GM19023 (cell line): Measurements from ENCODE around the gene OPCML.

Experiments used
- ATAC-seq: cut with Tn5 transposase; IDR thresholded peaks from one replicate; pipeline ENCODE4 v1.9.1; 2021; ENCODE audit warnings: mild to moderate bottlenecking, moderate library complexity; ENCODE audit not compliant: unreplicated experiment

OPCML gene

DNA sequence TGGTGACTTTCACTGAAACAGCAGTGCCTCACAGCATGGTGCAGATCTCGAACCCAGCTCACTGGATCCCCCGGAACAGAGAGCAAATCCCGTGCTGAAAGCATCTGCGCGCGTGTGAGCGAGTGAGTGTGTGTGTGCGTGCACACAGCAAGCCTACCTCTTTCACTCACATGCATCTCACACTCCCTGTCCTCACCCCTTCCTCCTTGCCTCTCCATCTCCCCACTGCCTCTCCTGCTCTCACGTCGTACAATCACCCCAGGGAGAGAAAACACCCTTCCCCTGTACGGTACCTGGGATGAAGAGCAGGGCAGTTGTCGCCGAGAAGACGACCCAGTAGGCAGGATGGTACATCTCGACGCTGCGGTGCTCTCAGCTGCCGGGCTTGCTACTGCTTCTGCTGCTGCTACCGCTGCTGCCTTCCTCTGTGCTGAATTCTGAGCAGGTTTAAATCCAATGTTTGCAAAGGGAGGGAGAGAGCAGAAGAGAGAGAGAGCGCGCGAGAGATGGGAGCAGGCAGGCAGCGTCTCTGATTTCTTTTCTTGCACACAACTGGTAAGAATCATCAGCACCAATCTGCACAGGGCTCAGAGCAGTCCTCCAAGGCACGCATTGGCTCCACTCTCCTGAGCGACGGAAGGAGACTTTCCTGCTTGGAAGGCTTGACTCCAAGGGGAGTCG lies at the start of gene OPCML:
TSS of gene OPCML (minus strand) at position 531 of the 681 bp plus-strand sequence.
- no peak for ATAC-seq

DNA sequence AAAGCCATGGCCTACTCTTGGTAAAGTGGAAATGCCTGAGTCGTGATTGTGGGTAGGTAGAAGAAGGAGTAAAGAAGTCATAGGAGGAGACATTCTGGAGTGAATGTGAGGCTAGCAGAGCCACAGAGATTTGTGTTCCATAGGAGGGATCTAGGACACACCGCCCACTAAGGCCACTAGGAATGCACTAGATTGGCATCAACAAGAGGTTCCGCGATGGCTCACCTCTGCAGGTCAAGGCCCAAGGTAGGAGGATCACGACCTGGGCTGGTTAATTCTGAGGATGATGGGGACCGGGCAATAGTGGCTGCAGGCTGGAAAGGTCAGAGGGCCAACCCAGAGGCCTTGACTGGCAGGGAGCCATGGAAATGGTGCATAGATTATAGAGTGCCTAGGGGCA lies 48.8 kb upstream of the OPCML start:
- no peak for ATAC-seq

DNA sequence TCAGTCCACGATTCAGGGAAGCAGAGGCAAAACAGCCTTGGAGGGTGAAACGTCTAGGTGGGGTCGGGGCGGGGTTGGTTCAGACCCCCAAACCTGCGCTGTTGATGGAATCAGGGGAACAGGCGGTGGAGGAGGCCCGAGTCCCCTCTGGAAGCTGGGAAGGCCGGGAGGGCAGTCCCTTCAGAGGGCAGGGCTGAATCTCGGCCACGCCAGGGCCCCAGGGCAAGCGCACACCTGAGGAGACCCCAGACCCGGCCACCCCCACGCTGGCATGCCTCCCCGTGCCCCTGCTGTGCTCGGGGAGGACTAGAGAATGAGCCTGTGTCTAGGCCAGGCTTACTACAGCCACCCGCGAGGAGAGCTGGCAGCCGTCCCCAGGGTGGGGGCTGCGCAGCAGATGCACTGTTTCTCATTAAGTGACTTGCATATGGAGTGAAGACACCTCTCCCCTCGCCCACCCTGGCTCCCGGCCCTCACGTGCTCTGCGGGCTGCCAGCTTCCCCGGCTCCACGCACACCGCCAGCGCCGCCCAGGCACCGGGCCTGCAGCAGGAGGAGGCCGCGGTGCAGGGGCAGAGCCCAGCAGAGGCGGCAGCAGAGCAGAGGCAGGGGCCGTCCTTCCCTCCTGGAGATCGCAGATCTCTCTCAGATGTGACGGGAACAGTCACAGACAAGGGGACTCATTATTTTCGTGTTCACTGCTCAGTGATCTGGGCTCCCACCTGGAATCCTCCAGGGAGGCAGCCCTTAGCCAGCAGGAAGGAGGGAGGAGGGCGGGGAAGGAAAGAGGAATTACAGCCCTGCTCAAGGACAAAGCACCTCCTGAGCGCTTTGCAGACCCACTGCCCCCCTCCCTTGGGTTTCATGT lies 47.1 kb upstream of the OPCML start:
- no peak for ATAC-seq

DNA sequence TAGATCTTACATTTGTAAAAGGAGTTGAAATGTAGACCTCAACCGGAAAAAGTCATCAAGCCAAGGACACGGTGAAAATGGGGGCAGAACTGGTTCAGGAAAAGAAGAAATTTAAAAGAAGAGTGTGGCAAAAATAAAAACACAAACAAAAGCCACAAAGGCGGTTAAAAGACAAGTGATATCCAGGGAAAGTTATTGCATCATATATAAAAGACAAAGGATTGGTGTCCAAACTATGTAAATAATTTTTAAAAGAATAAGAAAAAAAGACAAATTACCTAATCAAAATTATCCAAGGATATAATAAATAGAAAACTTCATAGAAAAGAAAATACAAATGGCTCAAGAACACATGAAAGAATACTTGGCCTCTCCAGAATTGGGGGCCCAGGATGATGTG lies 45.1 kb upstream of the OPCML start:
- ATAC-seq: no peak

DNA sequence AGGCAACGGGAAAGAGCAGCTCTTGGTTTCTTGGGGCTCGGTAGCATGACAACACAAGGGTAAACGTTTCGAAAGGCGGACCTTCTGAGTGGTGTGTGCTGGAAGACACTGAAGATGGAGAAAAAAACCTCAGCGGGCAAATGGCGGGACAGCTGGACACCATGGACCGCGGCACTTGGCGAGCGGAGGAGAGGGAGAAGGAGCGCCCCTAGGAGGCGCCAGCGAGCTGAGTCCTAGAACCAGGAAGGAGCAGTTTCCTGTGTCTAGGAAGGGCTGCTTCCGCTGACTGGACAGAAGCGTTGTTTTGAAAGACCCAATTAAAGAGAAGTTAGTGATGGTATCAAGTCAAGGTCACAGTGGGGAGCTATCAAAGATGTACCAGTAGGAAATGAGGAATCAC lies 44.0 kb upstream of the OPCML start:
- no peak for ATAC-seq

DNA sequence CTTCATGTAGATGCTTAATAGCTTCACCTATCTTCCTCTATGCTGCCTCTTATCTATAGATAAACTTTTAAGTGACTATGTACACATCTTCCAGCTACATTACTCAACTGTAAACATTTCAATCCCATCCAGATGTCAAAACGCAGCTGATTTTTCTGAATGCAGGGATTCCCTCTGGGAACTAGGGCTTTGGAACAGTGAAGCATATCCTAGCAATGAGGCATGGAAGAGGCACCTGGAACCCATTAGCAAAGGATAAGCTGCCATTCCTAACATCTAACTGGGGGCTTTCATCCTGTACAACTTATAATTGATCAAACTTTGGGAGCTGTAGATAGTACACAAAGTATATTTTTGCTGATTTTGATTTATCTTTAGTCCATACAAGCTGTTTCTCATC lies 40.8 kb upstream of the OPCML start:
- no peak for ATAC-seq

DNA sequence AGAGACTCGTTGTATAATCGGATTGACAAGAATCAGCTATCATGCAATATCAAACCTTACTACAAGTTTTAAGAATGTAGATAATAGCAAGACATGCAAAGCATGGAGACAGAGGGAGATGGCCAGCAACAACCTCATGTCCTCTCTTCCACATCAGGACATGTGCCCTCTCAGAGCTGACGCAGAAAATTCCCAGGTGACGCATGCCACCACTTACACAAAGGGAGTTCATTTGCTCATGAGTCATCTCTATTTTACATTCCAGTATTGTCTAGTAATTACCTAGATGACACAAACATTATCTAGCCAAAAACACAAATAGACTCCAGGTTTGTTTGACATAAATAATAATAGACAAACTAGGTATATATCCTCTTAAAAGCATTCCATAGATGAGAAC lies 38.1 kb upstream of the OPCML start:
- ATAC-seq: no peak

DNA sequence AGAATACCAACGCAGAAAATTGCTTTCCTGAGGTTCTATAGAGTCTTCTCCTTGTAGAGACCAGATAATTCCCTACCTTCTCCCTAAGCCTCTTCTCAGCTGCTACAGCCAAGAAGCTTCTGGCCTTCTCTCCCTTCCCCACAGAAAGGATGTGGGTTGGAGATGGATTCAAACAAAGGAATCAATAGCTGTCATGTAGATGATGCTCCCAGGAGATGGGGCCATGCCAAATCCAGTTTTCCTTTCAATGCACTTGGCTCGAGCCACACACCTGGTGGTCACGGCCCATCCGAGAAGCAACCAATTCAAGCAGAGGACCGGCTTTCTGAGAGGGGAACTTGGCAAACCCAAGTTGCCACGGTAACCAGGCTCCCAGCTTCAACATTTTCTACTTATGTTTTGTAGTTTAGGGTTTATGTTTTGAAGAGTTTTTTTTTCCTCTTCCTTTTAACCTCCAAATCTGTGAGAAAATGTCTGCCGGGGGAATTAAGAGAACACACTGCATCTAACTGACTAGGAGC lies 31.3 kb upstream of the OPCML start:
- ATAC-seq: no peak

DNA sequence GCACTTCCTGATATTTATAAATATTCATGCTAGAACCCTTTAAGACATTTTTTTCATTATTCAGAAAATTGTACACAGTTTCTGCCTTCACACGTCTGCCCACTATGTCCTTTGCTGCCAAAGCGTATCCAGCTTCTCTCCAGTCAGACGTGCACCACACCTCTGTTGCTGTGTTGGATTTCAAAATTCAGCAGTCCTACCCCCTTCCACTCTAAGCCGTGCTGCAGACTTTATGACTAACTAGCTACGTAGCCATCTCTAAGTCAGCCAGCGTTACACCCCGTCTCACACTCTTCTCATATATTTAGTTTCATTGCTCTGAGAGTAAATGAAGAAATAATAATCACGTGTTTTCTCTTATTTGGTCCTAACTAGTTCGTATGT lies 28.2 kb upstream of the OPCML start:
- no peak for ATAC-seq

DNA sequence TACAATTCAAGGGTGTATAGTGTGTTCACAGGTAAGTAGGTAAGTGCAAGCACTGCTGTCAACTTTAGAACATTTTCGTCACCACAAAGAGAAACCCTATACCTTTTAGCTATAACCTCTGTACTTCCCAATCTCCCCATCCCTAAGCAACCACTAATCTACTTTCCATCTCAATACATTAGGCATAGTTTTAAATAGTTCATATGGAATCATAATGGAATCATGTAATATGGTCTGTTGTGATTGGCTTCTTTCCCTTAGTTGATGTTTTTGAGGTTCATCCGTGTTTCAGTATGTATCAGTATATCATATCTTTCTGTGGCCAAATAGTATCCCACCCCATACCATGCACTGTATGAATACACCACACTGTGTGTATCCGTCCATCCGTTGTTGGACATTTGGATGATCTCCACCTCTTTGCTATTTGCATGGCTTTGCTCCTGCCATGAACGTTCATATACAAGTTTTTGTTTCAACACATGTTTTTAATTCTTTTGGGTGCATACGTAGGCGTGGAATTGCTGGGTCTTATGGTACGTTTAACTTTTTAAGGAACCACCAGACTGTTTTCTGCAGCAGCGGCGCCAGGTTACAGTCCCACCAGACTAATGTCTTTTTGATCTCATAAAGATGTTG lies 27.7 kb upstream of the OPCML start:
- ATAC-seq: no peak

DNA sequence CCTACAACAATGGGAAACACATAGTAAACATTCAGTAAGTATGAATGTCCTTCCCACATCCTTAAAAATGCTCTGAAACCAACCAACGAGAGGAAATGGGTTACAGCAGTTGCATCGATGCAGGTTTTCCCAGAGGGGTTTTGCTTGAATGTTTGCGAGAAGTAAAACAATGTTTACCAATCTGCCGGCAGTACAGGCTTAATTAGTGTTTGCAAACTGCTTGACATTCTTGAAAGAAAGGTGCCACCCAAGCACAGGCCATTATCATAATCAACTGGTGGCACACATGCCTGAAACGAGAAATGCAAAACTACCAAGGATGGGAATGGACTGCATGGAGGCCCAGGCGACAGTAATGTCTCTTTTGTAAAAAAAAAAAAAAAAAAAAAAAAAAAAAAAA lies 27.1 kb upstream of the OPCML start:
- ATAC-seq: no peak

DNA sequence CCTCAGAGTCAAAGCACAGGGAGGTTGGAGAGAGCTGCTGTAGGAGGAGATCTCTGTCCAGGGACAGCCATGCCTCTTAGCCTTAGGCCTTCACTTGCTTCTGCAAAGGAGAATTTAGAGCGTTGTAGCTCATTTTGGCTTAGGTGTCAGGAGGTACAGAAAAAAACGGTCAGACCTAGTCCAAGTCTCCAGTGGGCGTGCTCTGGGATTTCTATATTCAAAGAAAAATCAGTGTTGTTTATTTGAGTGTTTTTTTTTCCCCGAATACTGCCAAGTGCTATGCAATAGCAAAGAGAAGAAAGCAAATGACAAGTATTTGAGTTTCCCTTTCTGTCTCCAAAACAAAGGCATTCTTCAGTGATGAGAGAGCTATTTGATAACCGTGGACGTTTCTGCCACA lies 22.7 kb upstream of the OPCML start:
- ATAC-seq: no peak

DNA sequence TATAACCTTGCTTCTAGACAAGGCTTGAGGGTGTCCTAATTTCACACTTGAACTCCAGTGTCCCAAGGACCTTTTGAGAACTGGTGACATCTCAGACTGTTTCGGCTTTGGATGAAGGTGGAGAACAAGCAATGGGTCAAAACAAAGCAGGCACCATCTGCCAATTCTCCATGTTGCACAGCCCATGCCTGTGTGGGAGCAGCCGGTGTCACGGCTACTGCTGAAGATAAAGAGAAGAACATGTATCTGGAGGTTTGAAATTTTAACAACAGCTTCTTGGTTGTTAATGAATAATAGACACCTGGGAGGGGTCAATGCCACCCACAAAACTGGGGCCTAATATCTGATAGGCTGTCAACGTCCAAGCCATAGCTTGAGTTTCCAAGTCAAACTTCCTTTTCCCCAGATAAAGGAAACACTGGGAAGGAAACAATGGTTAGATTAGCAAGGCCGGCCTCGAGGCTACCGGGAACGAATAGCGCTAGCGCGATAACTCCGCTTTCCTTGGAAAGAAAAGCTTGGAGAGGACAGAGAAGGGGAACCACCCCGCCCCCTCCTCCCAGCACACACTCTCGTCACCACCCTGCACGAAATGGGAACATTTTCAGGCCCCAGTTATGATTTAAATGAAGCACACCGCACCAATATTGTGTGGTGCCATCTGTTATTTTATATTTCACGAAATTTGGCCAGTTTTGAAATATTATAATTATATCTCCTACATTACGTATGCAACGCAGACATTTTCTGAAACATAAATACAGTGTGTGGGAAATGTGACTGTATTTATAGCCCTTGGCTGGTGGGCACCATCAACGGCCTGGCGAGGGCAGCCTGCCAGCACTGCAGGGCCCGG lies 21.8 kb upstream of the OPCML start:
- ATAC-seq: no peak

DNA sequence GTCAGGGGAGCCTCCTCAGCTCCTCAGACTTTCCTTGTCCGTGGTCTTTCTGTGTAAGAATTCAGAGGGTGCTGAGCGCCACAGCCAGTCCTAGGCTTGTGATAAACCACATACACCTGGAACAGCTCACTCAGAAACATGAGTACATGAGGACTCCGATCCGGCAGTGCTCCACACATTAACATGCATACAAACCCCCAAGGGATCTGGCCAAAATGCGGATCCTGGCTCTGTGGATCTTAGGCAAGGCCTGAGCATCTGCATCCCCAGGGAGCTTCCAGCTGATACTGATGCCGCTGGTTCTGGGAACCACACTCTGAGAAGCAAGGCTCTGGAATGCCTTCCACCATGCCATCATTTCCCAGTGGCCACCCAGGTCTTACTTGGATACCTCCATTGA lies 20.6 kb upstream of the OPCML start:
- ATAC-seq: no peak

DNA sequence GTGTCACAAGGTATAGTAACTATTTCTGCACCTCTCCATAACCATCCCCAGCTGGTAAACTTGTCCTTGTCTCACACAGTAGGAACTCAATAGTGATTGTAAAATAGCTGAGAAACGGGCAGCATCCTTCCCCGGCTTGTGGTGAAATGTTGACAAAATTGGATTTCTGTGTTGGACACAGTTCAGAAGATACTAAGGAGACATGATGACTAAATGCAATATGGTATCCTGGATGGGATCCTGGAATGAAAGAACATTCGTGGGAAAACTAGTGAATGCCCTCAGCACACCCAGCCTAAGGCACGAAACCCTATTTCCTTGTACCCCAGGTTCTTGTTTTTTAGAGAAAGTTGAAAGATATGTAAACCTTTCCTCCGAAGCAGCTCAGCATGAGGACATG lies 18.8 kb upstream of the OPCML start:
- ATAC-seq: no peak

DNA sequence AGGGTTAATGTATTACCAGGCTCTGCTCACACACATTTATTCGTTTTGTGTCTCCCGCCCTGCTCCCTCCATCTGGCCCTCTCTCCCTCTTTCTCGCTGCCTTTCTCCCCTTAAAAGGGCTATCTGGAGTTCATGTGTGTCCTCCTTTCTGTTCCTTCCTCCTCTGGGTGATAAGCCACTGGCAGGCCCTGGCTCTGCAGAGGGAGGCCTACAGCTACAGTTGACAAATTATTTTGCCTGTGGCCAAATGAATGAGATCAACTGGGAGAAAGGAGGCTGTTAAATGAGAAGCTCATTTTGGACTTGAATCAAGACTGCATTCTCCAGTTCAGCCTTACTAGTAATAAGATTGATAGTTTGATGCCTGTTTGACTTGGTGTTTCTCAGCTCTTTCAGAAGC lies 17.5 kb upstream of the OPCML start:
- ATAC-seq: no peak

DNA sequence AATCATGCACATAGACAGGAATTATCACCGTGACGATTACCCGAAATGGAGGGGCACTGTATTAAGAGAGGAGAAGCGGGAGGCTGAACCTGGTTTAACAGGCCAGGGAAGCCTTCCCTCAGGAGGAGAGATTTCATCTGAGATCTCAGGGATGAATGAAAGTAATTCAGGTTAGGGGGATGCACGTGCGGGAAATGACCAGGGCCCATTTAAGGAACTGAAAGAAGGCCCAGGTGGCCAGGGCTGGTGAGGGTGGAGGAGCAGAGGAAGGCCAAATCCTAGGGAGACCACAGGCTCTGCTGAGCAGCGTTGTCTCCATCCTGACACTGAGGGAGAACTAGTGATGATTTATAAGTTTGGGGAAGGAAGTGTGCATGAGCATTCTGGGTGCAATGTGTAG lies 16.3 kb upstream of the OPCML start:
- ATAC-seq: no peak

DNA sequence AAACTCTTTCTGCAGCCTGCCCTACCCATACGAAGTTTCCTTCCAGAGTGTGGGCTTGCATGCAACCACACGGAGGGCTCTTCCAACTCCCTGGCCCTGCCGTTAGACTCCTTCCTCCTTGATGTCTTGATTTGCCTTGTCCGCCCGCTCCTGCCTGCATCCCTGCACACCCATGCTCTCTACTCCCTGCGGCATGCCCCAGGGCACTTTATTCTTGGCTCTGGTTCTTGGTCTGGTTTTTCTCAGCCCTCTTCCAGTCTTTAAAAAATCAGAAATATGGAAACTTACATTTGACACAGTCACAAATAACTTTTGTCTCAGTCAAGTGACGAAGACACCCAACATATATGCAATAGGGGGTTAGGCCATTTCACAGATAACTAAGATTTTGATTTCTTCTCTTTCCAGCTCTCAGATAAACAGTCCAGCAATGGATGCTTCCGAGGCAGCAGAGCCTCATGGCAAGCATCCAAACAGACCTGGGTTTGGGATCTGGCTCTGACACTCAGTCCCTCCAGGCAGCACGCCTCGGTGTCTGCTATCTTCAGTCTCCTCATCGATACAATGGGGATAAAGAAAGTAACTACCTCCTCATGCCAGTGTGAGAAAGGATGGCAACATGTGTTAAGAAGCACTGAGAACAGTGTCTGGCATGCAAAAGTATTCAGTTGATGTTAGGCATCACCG lies 15.7 kb upstream of the OPCML start:
- ATAC-seq: no peak

DNA sequence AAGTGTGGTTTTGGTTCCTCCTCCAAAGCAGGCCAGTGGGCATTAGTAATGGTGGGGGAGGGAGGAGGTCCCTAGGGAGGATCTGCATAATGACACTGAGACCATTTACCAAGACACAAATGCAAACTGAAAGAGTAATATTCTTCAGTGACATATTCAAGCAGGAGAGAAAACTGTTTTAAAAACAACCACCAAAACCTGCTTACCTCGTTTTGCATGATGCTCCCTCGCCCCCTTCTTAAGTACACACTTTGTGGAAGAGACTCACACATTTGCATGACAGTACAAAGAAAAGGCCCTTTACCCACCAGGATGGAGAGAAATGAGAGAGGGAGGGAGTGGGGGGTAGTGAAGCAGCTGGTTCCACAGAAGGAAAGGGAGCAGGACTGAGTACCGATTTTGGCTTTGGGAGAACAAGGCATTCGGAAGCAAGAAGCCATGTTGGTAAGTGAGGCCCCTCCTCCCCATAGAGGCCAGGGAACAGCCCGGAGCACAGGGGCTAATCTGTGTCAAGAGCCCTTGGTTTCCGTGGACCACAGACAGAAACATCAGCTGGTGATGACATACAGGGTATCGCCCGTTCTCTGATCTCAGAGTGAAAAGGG lies 13.0 kb upstream of the OPCML start:
- no peak for ATAC-seq

DNA sequence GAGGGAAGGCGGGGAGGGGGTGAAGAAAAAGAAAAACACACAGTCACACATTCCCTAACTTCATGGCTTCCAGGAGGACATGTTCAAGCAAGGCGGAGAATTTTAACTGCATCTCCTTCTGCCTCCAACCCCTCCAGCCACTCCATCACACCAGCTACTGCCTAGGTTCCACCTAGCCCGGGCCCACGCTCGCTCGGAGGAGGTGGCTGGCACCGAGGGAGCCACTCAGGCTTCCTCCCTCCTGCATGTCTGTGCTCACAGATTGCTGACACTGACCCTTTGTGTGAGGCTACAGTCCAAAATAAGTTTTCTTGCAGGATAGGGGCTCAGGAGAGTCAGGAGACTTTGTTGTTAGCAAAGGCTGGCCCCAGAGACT lies 9.4 kb upstream of the OPCML start:
- ATAC-seq: no peak
